Cardiac fibroblast (primary cell): Measurements from ENCODE around the gene CREG2.

Experiments used
- DNase-seq, 2 donors: peaks; one replicate each; pipeline versions ENCODE4 v3.0.0 to v3.0.0-alpha.2; 2010; ENCODE audit warnings: low read depth in 2 of 2
- H3K4me3 ChIP-seq, 2 donors: replicated peaks in 1 of 2; 1 replicate in 1 of 2; 2 replicates in 1 of 2; pipeline ENCODE4 v1.5.1; 2011; ENCODE audit warnings: low read depth in 2 of 2, low read length in 2 of 2, mild to moderate bottlenecking in 2 of 2, moderate library complexity in 1 of 2
- TF ChIP-seq, protein P1 (sequence below): IDR thresholded peaks from one replicate; pipeline ENCODE4 v1.5.1; 2011; ENCODE audit warnings: low read depth, mild to moderate bottlenecking, low read length, inconsistent platforms

The CREG2 gene

DNA sequence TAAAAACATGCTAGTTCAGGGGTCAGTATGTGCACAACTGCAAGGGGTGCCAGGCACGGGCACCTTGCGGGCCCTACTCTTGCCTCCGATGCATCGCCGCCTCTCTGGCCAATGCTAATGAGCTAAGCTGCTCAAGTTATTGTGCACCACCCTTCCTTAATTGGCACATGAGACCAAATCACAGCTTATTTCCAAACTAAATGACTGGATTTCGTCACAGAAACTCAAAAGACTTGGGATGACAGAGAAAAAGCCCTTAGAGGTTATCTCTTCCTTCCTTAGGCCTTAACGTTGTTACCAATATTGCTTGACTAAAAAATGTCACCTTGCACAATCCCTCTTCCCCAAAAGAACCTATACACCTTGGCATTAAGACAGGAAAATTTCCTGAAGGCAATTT lies 86.5 kb downstream of the CREG2 start:
- H3K4me3 ChIP-seq, result no peak overlapping the region
- no peak for DNase-seq
- TF ChIP-seq, protein P1, sequence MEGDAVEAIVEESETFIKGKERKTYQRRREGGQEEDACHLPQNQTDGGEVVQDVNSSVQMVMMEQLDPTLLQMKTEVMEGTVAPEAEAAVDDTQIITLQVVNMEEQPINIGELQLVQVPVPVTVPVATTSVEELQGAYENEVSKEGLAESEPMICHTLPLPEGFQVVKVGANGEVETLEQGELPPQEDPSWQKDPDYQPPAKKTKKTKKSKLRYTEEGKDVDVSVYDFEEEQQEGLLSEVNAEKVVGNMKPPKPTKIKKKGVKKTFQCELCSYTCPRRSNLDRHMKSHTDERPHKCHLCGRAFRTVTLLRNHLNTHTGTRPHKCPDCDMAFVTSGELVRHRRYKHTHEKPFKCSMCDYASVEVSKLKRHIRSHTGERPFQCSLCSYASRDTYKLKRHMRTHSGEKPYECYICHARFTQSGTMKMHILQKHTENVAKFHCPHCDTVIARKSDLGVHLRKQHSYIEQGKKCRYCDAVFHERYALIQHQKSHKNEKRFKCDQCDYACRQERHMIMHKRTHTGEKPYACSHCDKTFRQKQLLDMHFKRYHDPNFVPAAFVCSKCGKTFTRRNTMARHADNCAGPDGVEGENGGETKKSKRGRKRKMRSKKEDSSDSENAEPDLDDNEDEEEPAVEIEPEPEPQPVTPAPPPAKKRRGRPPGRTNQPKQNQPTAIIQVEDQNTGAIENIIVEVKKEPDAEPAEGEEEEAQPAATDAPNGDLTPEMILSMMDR, result no peak

DNA sequence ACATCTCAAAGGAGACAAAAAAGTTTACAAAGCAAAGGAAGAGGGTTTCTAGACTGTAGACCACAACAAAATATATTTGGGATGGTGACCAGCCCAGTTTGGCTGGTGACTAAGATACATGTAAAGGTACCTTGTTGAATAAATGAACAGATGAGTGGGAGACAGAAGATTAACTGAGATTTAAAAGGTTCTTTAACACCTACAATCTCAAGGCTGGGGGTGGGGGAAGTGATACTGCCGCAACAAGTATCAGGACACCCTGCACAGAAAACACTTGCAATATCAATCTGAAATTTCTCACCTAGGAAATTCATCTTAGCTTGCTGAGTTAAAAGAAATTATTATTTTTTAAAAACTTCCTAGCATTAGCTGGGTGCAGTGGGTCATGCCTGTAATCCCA lies 87.1 kb downstream of the CREG2 start:
- no peak overlapping the region for H3K4me3 ChIP-seq
- TF ChIP-seq, protein P1, result no peak
- DNase-seq, result no peak

DNA sequence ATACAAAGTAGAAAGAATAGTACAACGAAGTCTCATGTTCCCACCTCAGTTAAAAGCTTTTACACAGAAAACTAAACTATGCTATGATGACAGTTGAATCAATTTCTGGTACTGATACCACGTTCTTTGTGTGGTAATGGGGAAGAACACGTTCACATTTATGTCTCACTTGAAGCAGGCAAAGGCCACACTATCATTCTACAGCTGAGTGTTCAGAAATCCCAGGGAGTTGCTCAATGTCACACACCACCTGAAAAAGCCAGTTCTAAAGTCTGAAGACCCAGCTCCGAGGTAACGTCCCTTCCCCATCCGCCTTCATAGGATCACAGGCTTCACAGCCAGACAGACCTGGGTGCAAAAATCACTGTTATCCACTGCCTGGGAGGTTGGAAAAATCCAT lies 87.7 kb downstream of the CREG2 start:
- no peak for DNase-seq
- H3K4me3 ChIP-seq, result no peak overlapping the region
- TF ChIP-seq, protein P1, result no peak

DNA sequence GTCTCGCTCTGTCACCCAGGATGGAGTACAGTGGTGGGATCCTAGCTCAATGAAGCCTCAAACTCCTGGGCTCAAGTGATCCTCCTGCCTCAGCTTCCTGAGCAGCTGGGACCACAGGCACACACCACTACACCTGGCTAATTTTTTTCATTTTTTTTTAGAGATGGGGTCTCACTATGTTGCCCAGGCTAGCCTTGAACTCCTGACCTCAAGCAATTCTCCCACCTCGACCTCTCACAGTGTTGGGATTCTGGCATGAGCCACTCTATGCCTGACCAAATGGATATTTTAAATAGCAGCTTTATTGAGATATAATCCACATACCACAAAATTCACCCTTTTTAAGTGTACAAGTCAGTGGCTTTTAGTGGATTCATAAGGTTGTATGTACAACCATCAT lies 89.9 kb downstream of the CREG2 start:
- no peak for DNase-seq
- no peak overlapping the region for H3K4me3 ChIP-seq
- TF ChIP-seq, protein P1, result no peak

DNA sequence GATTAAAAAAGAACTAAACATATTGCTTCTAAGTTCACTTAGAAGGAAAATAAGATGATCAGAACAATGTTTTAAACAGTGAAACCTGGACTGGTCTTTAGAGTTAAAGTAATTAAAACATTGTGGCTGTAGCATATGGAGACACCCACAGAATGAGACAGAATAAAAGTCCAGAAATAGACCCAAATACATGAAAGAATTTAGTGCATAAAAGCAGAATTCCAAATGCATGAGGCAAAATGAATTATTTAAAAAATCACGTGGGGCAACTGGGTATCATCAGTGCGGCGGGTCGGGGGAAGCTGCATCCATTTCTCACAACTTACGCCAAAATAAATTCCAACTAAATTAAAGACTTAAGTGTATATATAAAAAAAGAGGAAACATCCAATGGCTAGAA lies 90.9 kb downstream of the CREG2 start:
- DNase-seq, result no peak
- H3K4me3 ChIP-seq, result no peak overlapping the region
- TF ChIP-seq, protein P1, result no peak

DNA sequence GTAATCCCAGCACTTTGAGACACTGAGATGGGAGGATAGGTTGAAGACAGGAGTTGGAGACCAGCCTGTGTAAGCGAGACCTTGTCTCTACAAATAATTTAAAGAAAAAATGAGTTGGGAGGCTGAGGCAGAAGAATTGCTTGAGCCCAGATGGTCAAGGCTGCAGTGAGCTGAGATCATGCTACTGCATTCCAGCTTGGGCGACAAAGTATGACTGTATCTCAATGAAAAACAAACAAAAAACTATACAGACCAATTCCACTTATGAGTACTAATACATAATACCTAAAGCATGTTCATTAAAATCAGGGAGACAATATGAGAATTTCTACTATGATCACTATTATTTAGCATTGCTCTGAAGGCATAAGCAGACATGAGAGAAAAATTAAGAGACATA lies 91.4 kb downstream of the CREG2 start:
- peak; percentile 11 to 69 for DNase-seq
- TF ChIP-seq, protein P1, result no peak
- H3K4me3 ChIP-seq, result no peak overlapping the region
